ENCODE data around the gene BMP15. TPM values are rescaled to one million over a fixed set of nuclear protein-coding genes. Genes with fewer than 3 reads are reported as not detected.

Gene BMP15
- total RNA-seq, 2 experiments from 2014 or later, result not detected

- Mint-ChIP-seq H3K36me3 (ENCODE audit: low read depth) (no peaks in the 10 kb centered on the region), H3K27me3 (no peaks in the 10 kb centered on the region), H3K4me3 (no peak overlapping the region), H3K9me3 (no peaks in the 10 kb centered on the region), H3K4me1 (ENCODE audit: low read depth) (no peaks in the 10 kb centered on the region), H3K27ac (no peak overlapping the region)
- H3K4me3 ChIP-seq (ENCODE audit: low read length), result no peak overlapping the region
- intact Hi-C loops (cut with DNase I, micrococcal nuclease), result no loop called here
- H3K27me3 ChIP-seq (ENCODE audit: control insufficient read depth in 1 of 2, insufficient read depth in 2 of 2, low read length in 2 of 2), result no peaks in the 10 kb centered on the region
- ATAC-seq (ENCODE audit: poor library complexity), result no peak
- no peaks in the 10 kb centered on the region for H3K4me1 ChIP-seq (ENCODE audit: insufficient read depth, low read length)
- ChIA-PET CTCF (no interaction called here), POLR2A (no interaction called here)
- no peak for DNase-seq
- no peak overlapping the region for H3K27ac ChIP-seq (ENCODE audit: low read depth in 1 of 2, low read length in 2 of 2)
- peaks cover 0 to 3% of the 10 kb centered on the region in 2 experiments for H3K9me3 ChIP-seq (ENCODE audit: control insufficient read depth in 1 of 2, insufficient read depth in 1 of 2, low read length in 2 of 2)
- TF ChIP-seq CTCF (IDR thresholded peaks at IDR 0.05), result no peak
- no peaks in the 10 kb centered on the region for H3K36me3 ChIP-seq (ENCODE audit: insufficient read depth, low read length)
Observed at GRCh38 chrX:50927127-50927526, 16.6 kb downstream of the BMP15 start.

GRCh38 chrX:50941638-50942037 is 31.1 kb downstream of the BMP15 start:
- Mint-ChIP-seq H3K4me1 (ENCODE audit: low read depth) (no peaks in the 10 kb centered on the region), H3K9me3 (no peaks in the 10 kb centered on the region), H3K4me3 (no peak overlapping the region), H3K36me3 (ENCODE audit: low read depth) (no peaks in the 10 kb centered on the region), H3K27me3 (no peaks in the 10 kb centered on the region), H3K27ac (no peak overlapping the region)
- ChIA-PET POLR2A (no interaction called here), CTCF (interaction anchor here (1.4 kb wide), 1 partner anchor 11 kb away, joined by 3 read pairs; no protein-coding TSS in a partner anchor)
- Histone ChIP-seq H3K27ac (ENCODE audit: low read depth in 1 of 2, low read length in 2 of 2) (no peak overlapping the region), H3K4me3 (ENCODE audit: low read length) (no peak overlapping the region), H3K9me3 (ENCODE audit: control insufficient read depth in 1 of 2, insufficient read depth in 1 of 2, low read length in 2 of 2) (no peaks in the 10 kb centered on the region), H3K36me3 (ENCODE audit: insufficient read depth, low read length) (no peaks in the 10 kb centered on the region), H3K27me3 (ENCODE audit: control insufficient read depth in 1 of 2, insufficient read depth in 2 of 2, low read length in 2 of 2) (no peaks in the 10 kb centered on the region), H3K4me1 (ENCODE audit: insufficient read depth, low read length) (no peaks in the 10 kb centered on the region)
- ATAC-seq (ENCODE audit: poor library complexity), result no peak
- no peak for DNase-seq
- no peak for TF ChIP-seq CTCF (IDR thresholded peaks at IDR 0.05)
- intact Hi-C loops (cut with DNase I, micrococcal nuclease), result no loop called here

GRCh38 chrX:50942471-50942870 is 31.9 kb downstream of the BMP15 start:
- DNase-seq, result no peak
- Histone ChIP-seq H3K4me1 (ENCODE audit: insufficient read depth, low read length) (no peaks in the 10 kb centered on the region), H3K27ac (ENCODE audit: low read depth in 1 of 2, low read length in 2 of 2) (no peak overlapping the region), H3K36me3 (ENCODE audit: insufficient read depth, low read length) (no peaks in the 10 kb centered on the region), H3K9me3 (ENCODE audit: control insufficient read depth in 1 of 2, insufficient read depth in 1 of 2, low read length in 2 of 2) (no peaks in the 10 kb centered on the region), H3K4me3 (ENCODE audit: low read length) (no peak overlapping the region), H3K27me3 (ENCODE audit: control insufficient read depth in 1 of 2, insufficient read depth in 2 of 2, low read length in 2 of 2) (no peaks in the 10 kb centered on the region)
- TF ChIP-seq CTCF (IDR thresholded peaks at IDR 0.05), result no peak
- Mint-ChIP-seq H3K9me3 (no peaks in the 10 kb centered on the region), H3K27me3 (no peaks in the 10 kb centered on the region), H3K27ac (no peak overlapping the region), H3K4me3 (no peak overlapping the region), H3K36me3 (ENCODE audit: low read depth) (no peaks in the 10 kb centered on the region), H3K4me1 (ENCODE audit: low read depth) (no peaks in the 10 kb centered on the region)
- ChIA-PET CTCF (interaction anchor here (1.4 kb wide), 1 partner anchor 12 kb away, joined by 3 read pairs; no protein-coding TSS in a partner anchor), POLR2A (no interaction called here)
- ATAC-seq (ENCODE audit: poor library complexity), result no peak
- intact Hi-C loops (cut with DNase I, micrococcal nuclease), result no loop called here

Data from CD4-positive, alpha-beta T cell (primary cell).